Measurements from ENCODE around the gene COLEC12. TPM values are rescaled to one million over a fixed set of nuclear protein-coding genes. Genes with fewer than 3 reads are reported as not detected.

The COLEC12 gene
- total RNA-seq, 1 experiment from 2014 or later = not detected

DNA sequence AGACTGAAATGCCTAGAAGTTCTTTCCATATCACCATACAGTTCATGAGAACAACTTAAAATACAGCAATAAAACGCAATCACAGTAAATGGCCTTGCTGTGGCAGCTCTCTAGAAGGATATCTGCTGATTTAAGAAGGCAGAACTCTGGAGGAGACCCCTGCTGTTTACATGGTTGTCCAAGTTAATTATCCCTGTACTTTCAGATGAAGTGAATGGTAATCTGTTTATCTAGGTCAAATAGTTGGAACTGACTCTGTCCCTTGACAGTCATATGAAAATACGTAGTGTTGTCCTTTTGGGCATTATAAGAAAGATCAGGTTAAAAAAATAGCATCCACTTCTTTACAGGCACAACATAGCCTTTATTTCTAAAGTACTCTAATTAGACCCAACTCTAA lies 115.6 kb downstream of the COLEC12 start:
- no peaks in the 10 kb centered on the region for H3F3A ChIP-seq (ENCODE audit: insufficient read depth, low read depth)
- POLR2A ChIA-PET (ENCODE audit: unreplicated experiment) = no interaction called here

DNA sequence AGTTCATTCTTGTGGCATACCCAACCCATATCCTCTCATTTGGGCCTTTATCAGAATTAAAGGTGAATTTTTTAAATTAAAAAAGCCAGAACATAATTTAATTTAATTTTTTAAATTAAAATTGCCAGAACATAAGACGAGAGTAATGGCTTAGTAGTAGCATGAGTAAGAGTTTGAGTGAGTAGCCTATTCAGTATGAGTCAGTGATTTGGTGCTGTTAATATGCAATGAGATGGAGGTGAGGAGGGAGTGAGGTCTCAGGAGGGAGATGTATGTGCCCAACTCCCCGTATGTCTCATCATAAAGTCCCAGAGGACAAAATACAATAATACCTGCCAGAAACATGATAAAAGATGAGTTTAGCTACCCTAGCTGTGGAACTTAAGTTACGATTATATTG lies 117.4 kb downstream of the COLEC12 start:
- H3K79me2 ChIP-seq (ENCODE audit: low read depth) = no peaks in the 10 kb centered on the region
- CTCF ChIA-PET = no interaction called here
- no peak overlapping the region for H3K27ac ChIP-seq
- peaks cover 3% of the 10 kb centered on the region; the same call in 1 of the 2 replicates for H3K9me3 ChIP-seq (ENCODE audit: insufficient read depth, low read depth)
- no peaks in the 10 kb centered on the region for H3F3A ChIP-seq (ENCODE audit: insufficient read depth, low read depth)
- DNase-seq = no peak
- no peaks in the 10 kb centered on the region for H3K4me1 ChIP-seq (replicated peaks; ENCODE audit: insufficient read depth)
- TF ChIP-seq, protein P1, sequence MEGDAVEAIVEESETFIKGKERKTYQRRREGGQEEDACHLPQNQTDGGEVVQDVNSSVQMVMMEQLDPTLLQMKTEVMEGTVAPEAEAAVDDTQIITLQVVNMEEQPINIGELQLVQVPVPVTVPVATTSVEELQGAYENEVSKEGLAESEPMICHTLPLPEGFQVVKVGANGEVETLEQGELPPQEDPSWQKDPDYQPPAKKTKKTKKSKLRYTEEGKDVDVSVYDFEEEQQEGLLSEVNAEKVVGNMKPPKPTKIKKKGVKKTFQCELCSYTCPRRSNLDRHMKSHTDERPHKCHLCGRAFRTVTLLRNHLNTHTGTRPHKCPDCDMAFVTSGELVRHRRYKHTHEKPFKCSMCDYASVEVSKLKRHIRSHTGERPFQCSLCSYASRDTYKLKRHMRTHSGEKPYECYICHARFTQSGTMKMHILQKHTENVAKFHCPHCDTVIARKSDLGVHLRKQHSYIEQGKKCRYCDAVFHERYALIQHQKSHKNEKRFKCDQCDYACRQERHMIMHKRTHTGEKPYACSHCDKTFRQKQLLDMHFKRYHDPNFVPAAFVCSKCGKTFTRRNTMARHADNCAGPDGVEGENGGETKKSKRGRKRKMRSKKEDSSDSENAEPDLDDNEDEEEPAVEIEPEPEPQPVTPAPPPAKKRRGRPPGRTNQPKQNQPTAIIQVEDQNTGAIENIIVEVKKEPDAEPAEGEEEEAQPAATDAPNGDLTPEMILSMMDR (conservative IDR thresholded peaks at IDR 0.05) = no peak
- no peak for TF ChIP-seq EZH2 (IDR thresholded peaks at IDR 0.05; ENCODE audit: low read depth)
- peaks cover 75% of the 10 kb centered on the region for H3K27me3 ChIP-seq (ENCODE audit: insufficient read depth, low read depth)
- H2AFZ ChIP-seq = no peak overlapping the region
- H3K36me3 ChIP-seq (ENCODE audit: low read depth) = no peaks in the 10 kb centered on the region
- H3K9me2 ChIP-seq (ENCODE audit: insufficient read depth) = no peaks in the 10 kb centered on the region
- intact Hi-C loops (cut with micrococcal nuclease; ENCODE audit: unreplicated experiment) = no loop called here
- H4K20me1 ChIP-seq (ENCODE audit: insufficient read depth) = no peaks in the 10 kb centered on the region
- no peak overlapping the region for H3K4me3 ChIP-seq
- no TSS peak for BruUV-seq (replicated peaks)
- H3K4me2 ChIP-seq = no peak overlapping the region
- POLR2A ChIA-PET (ENCODE audit: unreplicated experiment) = no interaction called here

More for the DNA sequence above, 115.6 kb downstream of the COLEC12 start:
- no peak for DNase-seq
- Histone ChIP-seq H3K79me2 (ENCODE audit: low read depth) (no peaks in the 10 kb centered on the region), H3K4me3 (no peak overlapping the region), H3K27me3 (ENCODE audit: insufficient read depth, low read depth) (peaks cover 75% of the 10 kb centered on the region), H4K20me1 (ENCODE audit: insufficient read depth) (no peaks in the 10 kb centered on the region), H3K9me3 (ENCODE audit: insufficient read depth, low read depth) (no peaks in the 10 kb centered on the region), H3K4me2 (no peak overlapping the region), H2AFZ (no peak overlapping the region), H3K9me2 (ENCODE audit: insufficient read depth) (no peaks in the 10 kb centered on the region), H3K36me3 (ENCODE audit: low read depth) (no peaks in the 10 kb centered on the region), H3K27ac (no peak overlapping the region), H3K4me1 (replicated peaks; ENCODE audit: insufficient read depth) (no peaks in the 10 kb centered on the region)
- TF ChIP-seq, protein P1 (conservative IDR thresholded peaks at IDR 0.05) = no peak
- TF ChIP-seq EZH2 (IDR thresholded peaks at IDR 0.05; ENCODE audit: low read depth) = no peak
- CTCF ChIA-PET = no interaction called here
- intact Hi-C loops (cut with micrococcal nuclease; ENCODE audit: unreplicated experiment) = no loop called here
- no TSS peak for BruUV-seq (replicated peaks)

DNA sequence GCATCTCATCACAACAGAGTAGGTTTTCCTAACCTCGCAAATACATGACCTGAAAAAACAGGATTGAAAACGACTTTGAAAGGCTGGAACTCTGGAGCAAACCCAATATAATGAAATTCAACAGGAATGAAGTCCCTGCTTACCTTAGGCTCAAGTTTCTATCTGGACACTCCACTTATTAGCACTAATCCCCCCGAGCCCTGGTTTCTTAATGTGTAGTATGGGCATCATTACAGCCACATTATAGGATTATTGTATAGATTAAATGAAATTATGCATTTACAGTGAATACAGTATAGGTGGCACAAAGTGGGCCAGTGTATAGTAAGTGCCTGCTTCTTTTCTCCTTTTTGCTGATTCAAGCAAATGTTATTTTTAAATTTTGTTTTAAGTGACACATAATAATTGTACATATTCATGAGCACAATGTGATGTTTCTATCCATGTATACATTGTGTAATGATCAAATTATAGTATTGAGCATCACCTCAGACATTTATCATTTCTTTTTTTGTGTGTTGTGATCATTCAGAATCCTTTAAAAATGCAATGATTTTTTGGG lies 118.0 kb downstream of the COLEC12 start:
- DNase-seq = no peak
- ChIA-PET CTCF (no interaction called here), POLR2A (ENCODE audit: unreplicated experiment) (no interaction called here)
- no peaks in the 10 kb centered on the region for H3K36me3 ChIP-seq (ENCODE audit: low read depth)
- no peak overlapping the region for H2AFZ ChIP-seq
- H3K27me3 ChIP-seq (ENCODE audit: insufficient read depth, low read depth) = peaks cover 76% of the 10 kb centered on the region
- no peak overlapping the region for H3K4me3 ChIP-seq
- no peaks in the 10 kb centered on the region for H3K4me1 ChIP-seq (replicated peaks; ENCODE audit: insufficient read depth)
- no peaks in the 10 kb centered on the region for H3K9me2 ChIP-seq (ENCODE audit: insufficient read depth)
- no peaks in the 10 kb centered on the region for H3F3A ChIP-seq (ENCODE audit: insufficient read depth, low read depth)
- no TSS peak for BruUV-seq (replicated peaks)
- intact Hi-C loops (cut with micrococcal nuclease; ENCODE audit: unreplicated experiment) = no loop called here
- peaks cover 3% of the 10 kb centered on the region; the same call in 1 of the 2 replicates for H3K9me3 ChIP-seq (ENCODE audit: insufficient read depth, low read depth)
- TF ChIP-seq, protein P1 (conservative IDR thresholded peaks at IDR 0.05) = no peak
- TF ChIP-seq EZH2 (IDR thresholded peaks at IDR 0.05; ENCODE audit: low read depth) = no peak
- H3K4me2 ChIP-seq = no peak overlapping the region
- no peaks in the 10 kb centered on the region for H4K20me1 ChIP-seq (ENCODE audit: insufficient read depth)
- no peak overlapping the region for H3K27ac ChIP-seq
- H3K79me2 ChIP-seq (ENCODE audit: low read depth) = no peaks in the 10 kb centered on the region
